Measurements from ENCODE around the gene PCCA. TPM values are rescaled to one million over a fixed set of nuclear protein-coding genes. Genes with fewer than 3 reads are reported as not detected.
"Not testable (repeated sequence)": the region's sequence is repeated elsewhere in the genome, so short reads cannot be mapped to it uniquely, and the experiment has no call there.

PCCA gene
- total and polyA plus RNA-seq, 12 donors, result 27.6 to 176 (median 97.7) TPM

DNA sequence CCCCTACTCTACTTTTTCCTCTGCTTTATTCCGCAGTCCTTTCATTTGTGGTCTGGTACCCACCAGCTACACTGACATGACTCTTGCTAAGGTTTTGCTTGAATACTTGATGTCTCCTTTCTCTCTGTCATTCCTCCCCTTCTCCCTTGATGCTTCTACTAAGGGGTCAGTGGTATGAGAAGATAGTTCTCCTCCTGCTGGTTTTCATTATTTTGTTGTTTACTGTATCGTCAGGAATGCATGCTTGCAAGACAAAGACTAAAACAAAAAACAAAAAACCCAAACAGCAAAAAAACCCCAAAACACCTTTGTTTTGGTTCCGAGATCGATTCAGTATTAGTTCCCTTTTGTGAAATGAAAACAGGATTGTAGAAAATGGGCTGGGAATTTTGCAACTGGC is 59.5 kb downstream of the PCCA start:
- TF ChIP-seq POLR2A (IDR thresholded peaks at IDR 0.05), result no peak
- TF ChIP-seq, protein P1, sequence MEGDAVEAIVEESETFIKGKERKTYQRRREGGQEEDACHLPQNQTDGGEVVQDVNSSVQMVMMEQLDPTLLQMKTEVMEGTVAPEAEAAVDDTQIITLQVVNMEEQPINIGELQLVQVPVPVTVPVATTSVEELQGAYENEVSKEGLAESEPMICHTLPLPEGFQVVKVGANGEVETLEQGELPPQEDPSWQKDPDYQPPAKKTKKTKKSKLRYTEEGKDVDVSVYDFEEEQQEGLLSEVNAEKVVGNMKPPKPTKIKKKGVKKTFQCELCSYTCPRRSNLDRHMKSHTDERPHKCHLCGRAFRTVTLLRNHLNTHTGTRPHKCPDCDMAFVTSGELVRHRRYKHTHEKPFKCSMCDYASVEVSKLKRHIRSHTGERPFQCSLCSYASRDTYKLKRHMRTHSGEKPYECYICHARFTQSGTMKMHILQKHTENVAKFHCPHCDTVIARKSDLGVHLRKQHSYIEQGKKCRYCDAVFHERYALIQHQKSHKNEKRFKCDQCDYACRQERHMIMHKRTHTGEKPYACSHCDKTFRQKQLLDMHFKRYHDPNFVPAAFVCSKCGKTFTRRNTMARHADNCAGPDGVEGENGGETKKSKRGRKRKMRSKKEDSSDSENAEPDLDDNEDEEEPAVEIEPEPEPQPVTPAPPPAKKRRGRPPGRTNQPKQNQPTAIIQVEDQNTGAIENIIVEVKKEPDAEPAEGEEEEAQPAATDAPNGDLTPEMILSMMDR (IDR thresholded peaks at IDR 0.05), result no peak
- Histone ChIP-seq H3K27me3 (no peaks in the 10 kb centered on the region), H3K36me3 (replicated peaks in 1 of 2) (no peaks in the 10 kb centered on the region), H3K4me1 (replicated peaks in 1 of 2) (no peaks in the 10 kb centered on the region), H3K27ac (no peak overlapping the region), H3K9me3 (replicated peaks in 1 of 3) (no peaks in the 10 kb centered on the region), H3K4me3 (no peak overlapping the region)
- no peak for DNase-seq
- intact Hi-C loops (cut with DNase I), result no loop called here
- whole genome bisulfite sequencing, 4 donors, result 91 to 95% (median 93%) methylated on average over 4 of the region's 4 CpGs

DNA sequence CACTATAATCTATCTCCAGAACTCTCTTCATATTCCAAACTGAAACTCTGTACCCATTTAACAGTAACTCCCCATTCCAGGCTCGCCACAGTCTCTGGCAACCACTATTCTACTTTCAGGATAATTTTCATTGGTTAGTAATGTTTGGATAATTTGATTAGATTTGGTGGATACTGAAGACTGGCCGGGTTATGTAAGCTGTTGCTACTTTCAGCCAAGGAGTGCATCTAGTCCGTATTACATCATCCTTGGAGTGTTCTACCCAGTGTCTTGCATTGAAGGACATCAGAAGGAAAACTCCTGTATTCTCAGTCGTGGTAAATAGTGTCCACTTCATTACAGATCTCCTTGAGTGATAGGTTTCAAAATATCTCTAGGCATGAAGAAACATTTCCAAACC is 60.5 kb downstream of the PCCA start:
- no peaks in the 10 kb centered on the region for H3K9me3 ChIP-seq (replicated peaks in 1 of 3)
- no peak overlapping the region for H3K27ac ChIP-seq
- no peak overlapping the region for H3K4me3 ChIP-seq
- 61 to 76% (median 64%) methylated on average over 4 of the region's 4 CpGs for WGBS, 4 donors
- TF ChIP-seq, protein P1 (IDR thresholded peaks at IDR 0.05), result no peak
- no peak for TF ChIP-seq POLR2A (IDR thresholded peaks at IDR 0.05)
- H3K27me3 ChIP-seq, result no peaks in the 10 kb centered on the region
- DNase-seq, result no peak
- H3K4me1 ChIP-seq (replicated peaks in 1 of 2), result no peaks in the 10 kb centered on the region
- intact Hi-C loops (cut with DNase I), result no loop called here
- H3K36me3 ChIP-seq (replicated peaks in 1 of 2), result no peaks in the 10 kb centered on the region

DNA sequence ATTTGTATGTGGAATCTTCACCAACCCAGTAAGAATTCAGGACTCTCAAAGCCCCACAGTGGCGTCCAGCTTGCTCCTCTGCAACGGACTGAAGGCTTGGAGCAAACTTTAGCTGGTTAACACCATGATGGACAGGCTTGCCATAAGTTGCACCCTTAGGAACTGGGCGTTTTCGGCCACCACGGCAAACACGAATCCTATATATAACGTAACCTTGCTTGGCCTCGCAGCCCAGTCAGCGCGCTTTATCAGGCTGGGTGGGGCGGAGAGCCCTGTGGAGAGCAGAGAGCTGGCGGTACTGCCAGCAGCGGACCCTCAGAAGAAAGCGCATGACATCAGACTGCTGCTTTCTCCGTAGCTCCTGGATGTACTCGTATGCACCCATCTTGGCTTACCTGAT is 61.8 kb downstream of the PCCA start:
- not testable (repeated sequence) for DNase-seq; H3K36me3 ChIP-seq (replicated peaks in 1 of 2)
- WGBS, 4 donors, result 96 to 99% (median 98%) methylated on average over 16 of the region's 16 CpGs

DNA sequence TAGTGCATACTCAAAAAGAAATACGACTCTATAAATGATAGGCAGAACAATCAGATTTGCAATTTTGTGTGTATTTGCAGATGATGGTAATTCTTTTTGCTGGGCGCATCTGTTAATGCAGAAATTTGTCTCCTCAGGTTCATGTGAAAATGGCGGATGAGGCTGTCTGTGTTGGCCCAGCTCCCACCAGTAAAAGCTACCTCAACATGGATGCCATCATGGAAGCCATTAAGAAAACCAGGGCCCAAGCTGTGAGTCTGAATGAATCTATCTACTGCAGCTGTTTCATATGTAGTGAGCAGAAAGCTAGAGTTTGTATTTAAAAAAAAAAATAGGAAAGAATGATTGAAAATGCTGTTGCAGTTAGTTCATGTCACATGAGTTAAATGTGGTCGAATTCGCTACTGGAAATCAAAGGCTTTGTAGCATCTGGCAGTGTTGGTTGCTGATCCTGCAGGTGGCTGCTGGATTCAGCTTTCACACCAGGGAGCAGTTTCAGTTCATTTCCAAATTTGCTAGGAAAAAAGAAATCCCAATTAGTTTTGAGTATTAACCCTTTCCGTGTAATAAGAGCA is 66.0 kb downstream of the PCCA start:
- intact Hi-C loops (cut with DNase I), result no loop called here
- no peak overlapping the region for H3K27ac ChIP-seq
- H3K36me3 ChIP-seq (replicated peaks in 1 of 2), result no peaks in the 10 kb centered on the region
- TF ChIP-seq POLR2A (IDR thresholded peaks at IDR 0.05), result no peak
- TF ChIP-seq, protein P1 (IDR thresholded peaks at IDR 0.05), result no peak
- H3K9me3 ChIP-seq (replicated peaks in 1 of 3), result no peaks in the 10 kb centered on the region
- 95 to 97% (median 96%) methylated on average over 6 of the region's 6 CpGs for WGBS, 4 donors
- no peak for DNase-seq
- no peaks in the 10 kb centered on the region for H3K4me1 ChIP-seq (replicated peaks in 1 of 2)
- H3K4me3 ChIP-seq, result no peak overlapping the region
- H3K27me3 ChIP-seq, result no peaks in the 10 kb centered on the region

More for the DNA sequence above, 61.8 kb downstream of the PCCA start:
- H3K4me3 ChIP-seq; intact Hi-C loops (cut with DNase I); H3K9me3 ChIP-seq (replicated peaks in 1 of 3); H3K27me3 ChIP-seq; H3K27ac ChIP-seq; H3K4me1 ChIP-seq (replicated peaks in 1 of 2): not testable (repeated sequence)

DNA sequence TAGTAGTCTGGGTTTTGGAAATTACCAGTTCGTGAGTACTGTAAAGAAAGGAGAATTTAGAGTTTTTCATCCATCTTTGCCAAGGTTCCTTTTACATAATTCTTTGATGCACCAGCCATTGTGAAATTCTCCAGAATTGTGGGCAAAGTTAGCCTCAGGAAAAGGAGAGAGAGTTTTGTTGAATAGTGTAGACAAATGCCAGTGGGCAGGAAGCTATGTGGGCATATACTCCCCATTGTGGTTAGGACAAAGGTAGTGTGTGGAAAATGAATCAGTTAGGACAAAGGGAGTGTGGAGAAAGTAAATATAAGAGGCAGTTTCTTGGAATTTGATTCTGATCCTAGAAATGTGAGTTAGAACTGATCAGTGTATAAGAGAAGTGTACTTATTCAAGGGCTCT is 67.9 kb downstream of the PCCA start:
- H3K36me3 ChIP-seq (replicated peaks in 1 of 2), result no peaks in the 10 kb centered on the region
- DNase-seq, result no peak
- no peak overlapping the region for H3K27ac ChIP-seq
- TF ChIP-seq, protein P1 (IDR thresholded peaks at IDR 0.05), result no peak
- TF ChIP-seq POLR2A (IDR thresholded peaks at IDR 0.05), result no peak
- 71 to 94% (median 87%) methylated on average over 1 of the region's 1 CpG for WGBS, 4 donors
- no peaks in the 10 kb centered on the region for H3K27me3 ChIP-seq
- no peak overlapping the region for H3K4me3 ChIP-seq
- intact Hi-C loops (cut with DNase I), result no loop called here
- H3K4me1 ChIP-seq (replicated peaks in 1 of 2), result no peaks in the 10 kb centered on the region
- no peaks in the 10 kb centered on the region for H3K9me3 ChIP-seq (replicated peaks in 1 of 3)

Measured in adrenal gland (tissue), 12 donors.